Measurements from ENCODE around the gene B3GNT3.
A peak's percentile ranks its signal among the peaks of the same experiment; 100 is the strongest.

Gene B3GNT3

DNA sequence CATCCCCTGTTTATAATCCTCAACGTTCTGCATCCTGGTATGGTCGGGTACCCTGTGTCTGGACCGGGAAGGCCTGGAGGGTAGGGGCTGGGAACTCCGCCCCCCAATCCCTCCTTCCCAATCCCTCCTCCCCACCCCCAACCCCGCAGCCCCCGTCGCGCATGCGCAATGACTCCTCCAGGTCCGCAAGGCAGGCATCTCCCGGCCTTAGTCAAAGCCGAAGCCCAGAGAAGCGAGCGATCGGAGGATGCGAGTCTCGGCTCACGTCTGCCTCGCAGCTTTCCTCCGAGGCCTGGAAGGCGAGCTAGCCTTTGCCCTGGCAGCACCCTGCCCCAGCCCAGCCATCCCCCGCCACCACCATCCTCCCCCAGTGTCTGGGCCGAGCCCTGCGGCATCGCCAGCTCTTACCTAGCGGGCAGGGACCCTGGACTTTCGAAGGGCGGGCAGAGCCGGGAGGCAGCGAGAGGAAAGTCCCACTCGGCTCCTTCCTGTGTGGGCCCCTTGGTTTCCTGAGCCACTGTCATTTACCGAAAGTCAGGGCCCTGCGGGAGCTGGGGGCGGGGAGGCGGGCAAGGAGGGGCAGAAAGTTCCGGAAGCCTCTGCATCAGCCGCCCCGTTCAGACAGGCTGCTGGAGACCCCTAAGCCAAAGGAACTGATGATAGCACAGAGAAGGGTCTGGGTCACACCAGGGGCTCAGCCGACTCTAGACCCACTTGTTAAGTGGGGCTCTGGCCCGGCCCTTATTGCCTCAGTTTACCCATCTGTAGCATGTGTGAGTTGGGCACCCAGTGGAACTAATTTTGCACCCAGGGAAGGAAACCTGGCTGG, 52.8 kb downstream of the B3GNT3 start, which contains the start of gene JAK3:
Gene JAK3 (minus strand): TSS at position 445 of the 829 bp plus-strand sequence. CDS start 3,565 bp downstream, outside the sequence.
- in situ Hi-C loops (cut with HindIII; ENCODE audit: low sequenced_read_pairs), result no loop called here
- no peak for DNase-seq (ENCODE audit: low read depth)

DNA sequence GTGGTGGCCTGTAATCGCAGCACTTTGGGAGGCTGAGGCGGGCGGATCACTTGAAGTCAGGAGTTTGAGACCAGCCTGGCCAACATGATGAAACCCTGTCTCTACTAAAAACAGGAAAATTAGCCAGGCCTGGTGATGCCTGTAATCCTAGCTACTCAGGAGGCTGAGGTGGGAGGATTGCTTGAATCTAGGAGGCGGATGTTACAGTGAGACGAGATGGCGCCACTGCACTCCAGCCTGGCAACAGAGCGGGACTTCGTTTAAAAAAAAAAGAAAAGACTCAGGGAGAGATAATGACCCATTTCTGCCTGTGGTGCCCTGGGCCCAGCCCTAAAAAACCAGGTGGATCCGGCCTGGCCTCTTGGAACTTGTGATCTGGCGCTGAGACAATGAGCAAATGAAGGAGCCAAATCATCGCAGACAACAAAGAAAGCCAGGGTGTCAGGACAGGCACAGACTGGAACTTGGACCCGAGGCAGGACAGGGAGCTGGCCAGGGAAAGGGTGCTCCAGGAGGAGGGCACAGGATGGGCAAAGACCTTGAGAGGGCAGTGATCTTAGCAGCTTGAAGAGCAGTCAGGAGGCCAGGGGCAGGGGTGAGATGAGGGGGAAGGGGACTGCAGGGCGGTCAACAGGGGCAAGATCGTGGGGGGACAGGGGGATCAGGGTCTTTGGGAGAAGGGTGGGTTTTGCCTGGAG, 53.8 kb downstream of the B3GNT3 start:
- no peak for DNase-seq (ENCODE audit: low read depth)
- TF ChIP-seq, protein P1, sequence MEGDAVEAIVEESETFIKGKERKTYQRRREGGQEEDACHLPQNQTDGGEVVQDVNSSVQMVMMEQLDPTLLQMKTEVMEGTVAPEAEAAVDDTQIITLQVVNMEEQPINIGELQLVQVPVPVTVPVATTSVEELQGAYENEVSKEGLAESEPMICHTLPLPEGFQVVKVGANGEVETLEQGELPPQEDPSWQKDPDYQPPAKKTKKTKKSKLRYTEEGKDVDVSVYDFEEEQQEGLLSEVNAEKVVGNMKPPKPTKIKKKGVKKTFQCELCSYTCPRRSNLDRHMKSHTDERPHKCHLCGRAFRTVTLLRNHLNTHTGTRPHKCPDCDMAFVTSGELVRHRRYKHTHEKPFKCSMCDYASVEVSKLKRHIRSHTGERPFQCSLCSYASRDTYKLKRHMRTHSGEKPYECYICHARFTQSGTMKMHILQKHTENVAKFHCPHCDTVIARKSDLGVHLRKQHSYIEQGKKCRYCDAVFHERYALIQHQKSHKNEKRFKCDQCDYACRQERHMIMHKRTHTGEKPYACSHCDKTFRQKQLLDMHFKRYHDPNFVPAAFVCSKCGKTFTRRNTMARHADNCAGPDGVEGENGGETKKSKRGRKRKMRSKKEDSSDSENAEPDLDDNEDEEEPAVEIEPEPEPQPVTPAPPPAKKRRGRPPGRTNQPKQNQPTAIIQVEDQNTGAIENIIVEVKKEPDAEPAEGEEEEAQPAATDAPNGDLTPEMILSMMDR (IDR thresholded peaks at IDR 0.05; ENCODE audit: low read depth, low read length, missing control alignments), result no peak
- in situ Hi-C loops (cut with HindIII; ENCODE audit: low sequenced_read_pairs), result no loop called here
- H3K4me3 ChIP-seq (ENCODE audit: low read depth, low read length), result no peak overlapping the region

More for the DNA sequence above, 52.8 kb downstream of the B3GNT3 start, which contains the start of gene JAK3:
- peak within 1 kb of the TSS; percentile 22 for H3K4me3 ChIP-seq (ENCODE audit: low read depth, low read length)
- TF ChIP-seq, protein P1 (IDR thresholded peaks at IDR 0.05; ENCODE audit: low read depth, low read length, missing control alignments), result no peak

DNA sequence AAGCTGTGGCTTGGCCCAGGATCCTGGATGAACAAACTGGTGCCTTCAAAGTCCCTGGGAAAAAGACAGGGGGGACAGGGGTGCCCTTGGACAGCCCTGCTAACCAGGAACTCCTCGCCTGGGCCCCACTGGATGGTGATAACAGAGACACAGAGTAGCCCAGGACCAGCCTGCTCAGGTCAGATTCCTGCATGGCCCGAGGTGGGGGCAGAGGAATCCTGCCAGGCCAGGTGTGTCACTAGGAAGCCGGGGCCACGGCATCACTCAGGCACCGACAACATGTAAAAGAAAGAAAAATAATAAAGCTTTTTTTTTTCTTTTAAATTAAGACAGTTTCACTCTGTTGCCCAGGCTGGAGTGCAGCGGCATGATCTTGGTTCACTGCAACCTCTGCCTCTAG, 59.1 kb downstream of the B3GNT3 start:
- DNase-seq (ENCODE audit: low read depth), result no peak
- TF ChIP-seq, protein P1 (IDR thresholded peaks at IDR 0.05; ENCODE audit: low read depth, low read length, missing control alignments), result no peak
- in situ Hi-C loops (cut with HindIII; ENCODE audit: low sequenced_read_pairs), result no loop called here
- no peak overlapping the region for H3K4me3 ChIP-seq (ENCODE audit: low read depth, low read length)

DNA sequence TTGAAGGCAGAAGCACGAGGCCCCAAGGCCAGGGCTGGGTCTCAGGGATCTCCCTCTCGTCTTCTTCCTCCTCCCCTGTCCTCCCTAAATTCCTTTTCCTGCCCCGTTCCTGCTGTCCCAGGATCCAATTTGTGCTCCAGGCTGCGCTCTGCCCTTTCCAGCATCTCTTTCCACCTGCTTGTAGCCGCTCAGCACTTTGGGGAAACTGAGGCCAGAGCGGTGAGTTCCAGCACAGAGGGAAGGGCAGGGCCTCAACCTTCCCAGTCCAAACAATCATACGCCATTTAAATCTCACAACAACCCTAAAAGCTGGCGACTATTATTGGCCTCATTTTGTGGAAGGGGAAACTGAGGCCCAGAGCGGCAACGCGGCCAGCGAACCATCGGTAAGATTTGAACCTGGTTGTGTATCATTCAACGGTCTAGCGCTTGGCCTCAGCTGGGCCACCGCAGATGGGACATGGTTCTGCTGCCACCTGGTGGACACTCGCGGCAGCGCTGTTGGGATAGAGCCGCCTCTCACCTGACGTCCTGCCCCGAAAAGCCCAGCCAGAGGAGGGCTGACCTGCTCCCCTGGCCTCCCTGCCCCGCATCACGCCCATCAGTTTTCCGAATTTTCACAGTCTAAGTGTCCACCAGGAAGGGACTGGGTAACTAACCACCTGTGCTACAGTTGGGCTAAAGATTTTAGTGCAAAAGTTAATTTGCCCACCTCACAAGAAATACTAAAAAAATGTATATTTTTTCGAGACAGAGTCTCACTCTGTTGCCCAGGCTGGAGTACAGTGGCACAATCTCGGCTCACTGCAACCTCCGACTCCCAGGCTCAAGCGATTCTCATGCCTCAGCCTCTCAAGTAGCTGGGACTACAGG, 60.6 kb downstream of the B3GNT3 start:
- TF ChIP-seq, protein P1 (IDR thresholded peaks at IDR 0.05; ENCODE audit: low read depth, low read length, missing control alignments), result peak; percentile 98
- DNase-seq (ENCODE audit: low read depth), result no peak
- in situ Hi-C loops (cut with HindIII; ENCODE audit: low sequenced_read_pairs), result no loop called here
- no peak overlapping the region for H3K4me3 ChIP-seq (ENCODE audit: low read depth, low read length)

DNA sequence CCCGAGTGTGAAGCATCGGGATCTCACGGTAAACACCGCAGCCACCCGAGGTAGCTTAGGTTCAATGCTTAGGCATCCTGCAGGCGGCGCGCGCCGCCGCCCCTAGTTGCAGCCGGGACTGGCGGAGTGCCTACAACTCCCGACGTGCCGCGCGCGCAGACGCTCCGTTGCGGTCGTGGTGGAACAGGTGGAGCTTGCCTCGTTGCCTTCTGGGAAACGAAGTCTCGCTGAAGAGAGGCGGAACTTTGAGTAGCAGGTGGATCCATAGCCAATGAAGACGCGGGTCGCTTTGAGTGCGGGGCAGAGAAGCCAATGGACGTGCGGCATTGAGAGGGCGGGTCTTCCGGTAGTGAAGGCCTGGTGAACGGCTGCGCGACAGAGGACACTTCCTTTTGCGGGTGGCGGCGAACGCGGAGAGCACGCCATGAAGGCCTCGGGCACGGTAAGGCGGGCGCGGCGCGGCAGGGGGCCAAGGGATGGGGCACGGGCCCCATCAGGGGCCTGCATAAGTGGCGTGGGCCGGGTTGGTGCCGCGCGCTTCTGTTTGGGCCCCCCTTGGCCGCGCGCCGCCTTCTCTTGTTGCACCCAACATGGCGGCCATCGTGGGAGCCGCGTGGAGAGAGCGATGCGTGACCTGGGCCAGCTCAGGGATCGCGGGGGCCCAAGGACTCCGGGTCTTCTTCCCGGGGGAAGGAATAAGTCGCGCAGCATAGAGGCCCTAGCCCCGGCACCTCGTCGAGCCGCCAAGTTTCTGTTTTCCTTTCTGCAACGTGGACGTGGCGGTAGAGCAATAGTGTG, 64.8 kb downstream of the B3GNT3 start, which contains the start of gene RPL18A:
Gene RPL18A (plus strand): TSS at position 378 of the 798 bp plus-strand sequence. CDS start 47 bp downstream, at position 425.
- TF ChIP-seq, protein P1 (IDR thresholded peaks at IDR 0.05; ENCODE audit: low read depth, low read length, missing control alignments), result peak; percentile 91
- in situ Hi-C loops (cut with HindIII; ENCODE audit: low sequenced_read_pairs), result no loop called here
- peak within 1 kb of the TSS; percentile 62 for H3K4me3 ChIP-seq (ENCODE audit: low read depth, low read length)
- peak; percentile 100 for DNase-seq (ENCODE audit: low read depth)

Measured in astrocyte of the cerebellum (primary cell).